A673 (cell line): ENCODE data around the gene B4GALNT4. TPM values are rescaled to one million over a fixed set of nuclear protein-coding genes. Genes with fewer than 3 reads are reported as not detected.

Experiments used
- BruUV-seq: library from RNA; stranded (reverse); fragments of 400-500 nt; replicated peaks from 2 replicates; lab custom pipeline; 2021; lab: Mats Ljungman, UMichigan
- CTCF ChIA-PET: fragments of 300-600 bp; sonication (Branson Sonifier 250); formaldehyde crosslinking; loops from one replicate; lab custom pipeline; 2022; ENCODE audit warnings: antibody characterized with exemption; lab: Charles Lee
- POLR2A ChIA-PET: fragments of 300-600 bp; sonication (Branson Sonifier 250); formaldehyde crosslinking; loops from one replicate; lab custom pipeline; 2022; ENCODE audit warnings: antibody characterized with exemption; ENCODE audit not compliant: low non-redundant PET; lab: Charles Lee
- DNase-seq: peaks from one replicate; pipeline ENCODE4 v3.0.0-alpha.2; 2015; ENCODE audit warnings: low spot score
- H3K27ac ChIP-seq: fragments of 200-600 bp; sonication (generic); 2 replicates; pipeline ENCODE4 v1.5.1; 2016; ENCODE audit warnings: mixed run types, low read depth, mild to moderate bottlenecking, mixed read lengths, antibody characterized with exemption, low read length; ENCODE audit not compliant: poor library complexity, severe bottlenecking
- H3K27me3 ChIP-seq: fragments of 200-600 bp; sonication (generic); replicated peaks from 2 replicates; pipeline ENCODE4 v1.6.1; 2017; ENCODE audit warnings: mixed run types, low read depth, mild to moderate bottlenecking, mixed read lengths, antibody characterized with exemption, low read length; ENCODE audit not compliant: insufficient read depth, poor library complexity
- H3K36me3 ChIP-seq: fragments of 200-600 bp; sonication (generic); 2 replicates; pipeline ENCODE4 v1.6.1; 2016; ENCODE audit warnings: mixed run types, mild to moderate bottlenecking, mixed read lengths, antibody characterized with exemption, low read length; ENCODE audit not compliant: insufficient read depth, poor library complexity, severe bottlenecking
- H3K4me1 ChIP-seq: fragments of 200-600 bp; sonication (generic); 2 replicates; pipeline ENCODE4 v1.6.1; 2017; ENCODE audit warnings: mixed run types, mild to moderate bottlenecking, mixed read lengths, antibody characterized with exemption, low read length; ENCODE audit not compliant: insufficient read depth, poor library complexity, severe bottlenecking
- H3K4me3 ChIP-seq: fragments of 200-600 bp; sonication (generic); 2 replicates; pipeline ENCODE4 v1.5.1; 2016; ENCODE audit warnings: low read depth, mixed run types, mild to moderate bottlenecking, mixed read lengths, low read length; ENCODE audit not compliant: poor library complexity, severe bottlenecking
- H3K9me3 ChIP-seq: fragments of 200-600 bp; sonication (generic); 2 replicates; pipeline ENCODE4 v1.6.1; 2016; ENCODE audit warnings: mixed run types, low read depth, mild to moderate bottlenecking, mixed read lengths, antibody characterized with exemption, low read length; ENCODE audit not compliant: poor library complexity, severe bottlenecking
- EZH2 ChIP-seq: fragments of 200-600 bp; sonication (generic); IDR thresholded peaks from 2 replicates; pipeline ENCODE4 v1.6.1; 2017; ENCODE audit warnings: borderline replicate concordance, low read depth, mild to moderate bottlenecking, mixed read lengths, antibody characterized with exemption, low read length; ENCODE audit not compliant: poor library complexity, severe bottlenecking
- intact Hi-C: fragments of 100-400 bp; cut with micrococcal nuclease; formaldehyde crosslinking; loops from one replicate; pipeline ENCODE4 v1.10.0; 2022; ENCODE audit not compliant: unreplicated experiment
- total RNA-seq: library from RNA; stranded (reverse); gene quantifications from 2 replicates; pipeline ENCODE4 v1.2.3, GENCODE V29; 2021
- TF ChIP-seq, protein P1 (sequence below): fragments of 300-800, 200-600 bp; sonication (generic); conservative IDR thresholded peaks from 2 replicates; pipeline ENCODE4 v1.5.1; 2017; ENCODE audit warnings: low read depth, mild to moderate bottlenecking, antibody characterized with exemption, low read length, moderate library complexity, mixed read lengths

The B4GALNT4 gene
- total RNA-seq, 1 experiment from 2014 or later, result 19.0 TPM

DNA sequence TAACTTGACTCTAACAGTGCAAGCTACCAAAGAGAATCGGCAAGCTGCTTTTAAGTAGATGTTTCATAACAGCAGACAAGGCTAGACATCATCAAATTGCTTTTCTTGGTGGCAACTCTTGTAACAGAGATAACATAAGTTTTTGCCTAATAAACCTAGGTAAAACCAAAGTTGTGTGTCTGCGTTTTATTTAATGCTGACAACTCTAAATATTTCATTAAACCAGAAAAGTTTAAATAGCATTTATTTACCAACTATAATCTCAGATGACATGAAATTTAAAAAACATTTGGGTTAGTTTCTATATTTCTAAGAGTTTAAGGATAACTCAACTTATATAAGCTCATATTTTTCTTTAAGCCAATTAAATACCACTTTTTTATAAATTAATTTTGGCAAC, 29.3 kb upstream of the B4GALNT4 start:
- Histone ChIP-seq H3K9me3 (no peaks in the 10 kb centered on the region), H3K4me3 (no peak overlapping the region), H3K27ac (no peak overlapping the region), H3K36me3 (no peaks in the 10 kb centered on the region), H3K4me1 (peaks cover 10% of the 10 kb centered on the region), H3K27me3 (no peaks in the 10 kb centered on the region)
- intact Hi-C loops, result no loop called here
- TF ChIP-seq EZH2, result no peak
- TF ChIP-seq, protein P1, sequence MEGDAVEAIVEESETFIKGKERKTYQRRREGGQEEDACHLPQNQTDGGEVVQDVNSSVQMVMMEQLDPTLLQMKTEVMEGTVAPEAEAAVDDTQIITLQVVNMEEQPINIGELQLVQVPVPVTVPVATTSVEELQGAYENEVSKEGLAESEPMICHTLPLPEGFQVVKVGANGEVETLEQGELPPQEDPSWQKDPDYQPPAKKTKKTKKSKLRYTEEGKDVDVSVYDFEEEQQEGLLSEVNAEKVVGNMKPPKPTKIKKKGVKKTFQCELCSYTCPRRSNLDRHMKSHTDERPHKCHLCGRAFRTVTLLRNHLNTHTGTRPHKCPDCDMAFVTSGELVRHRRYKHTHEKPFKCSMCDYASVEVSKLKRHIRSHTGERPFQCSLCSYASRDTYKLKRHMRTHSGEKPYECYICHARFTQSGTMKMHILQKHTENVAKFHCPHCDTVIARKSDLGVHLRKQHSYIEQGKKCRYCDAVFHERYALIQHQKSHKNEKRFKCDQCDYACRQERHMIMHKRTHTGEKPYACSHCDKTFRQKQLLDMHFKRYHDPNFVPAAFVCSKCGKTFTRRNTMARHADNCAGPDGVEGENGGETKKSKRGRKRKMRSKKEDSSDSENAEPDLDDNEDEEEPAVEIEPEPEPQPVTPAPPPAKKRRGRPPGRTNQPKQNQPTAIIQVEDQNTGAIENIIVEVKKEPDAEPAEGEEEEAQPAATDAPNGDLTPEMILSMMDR, result no peak
- no peak for DNase-seq
- POLR2A ChIA-PET, result no interaction called here
- CTCF ChIA-PET, result no interaction called here
- BruUV-seq, result no TSS peak

DNA sequence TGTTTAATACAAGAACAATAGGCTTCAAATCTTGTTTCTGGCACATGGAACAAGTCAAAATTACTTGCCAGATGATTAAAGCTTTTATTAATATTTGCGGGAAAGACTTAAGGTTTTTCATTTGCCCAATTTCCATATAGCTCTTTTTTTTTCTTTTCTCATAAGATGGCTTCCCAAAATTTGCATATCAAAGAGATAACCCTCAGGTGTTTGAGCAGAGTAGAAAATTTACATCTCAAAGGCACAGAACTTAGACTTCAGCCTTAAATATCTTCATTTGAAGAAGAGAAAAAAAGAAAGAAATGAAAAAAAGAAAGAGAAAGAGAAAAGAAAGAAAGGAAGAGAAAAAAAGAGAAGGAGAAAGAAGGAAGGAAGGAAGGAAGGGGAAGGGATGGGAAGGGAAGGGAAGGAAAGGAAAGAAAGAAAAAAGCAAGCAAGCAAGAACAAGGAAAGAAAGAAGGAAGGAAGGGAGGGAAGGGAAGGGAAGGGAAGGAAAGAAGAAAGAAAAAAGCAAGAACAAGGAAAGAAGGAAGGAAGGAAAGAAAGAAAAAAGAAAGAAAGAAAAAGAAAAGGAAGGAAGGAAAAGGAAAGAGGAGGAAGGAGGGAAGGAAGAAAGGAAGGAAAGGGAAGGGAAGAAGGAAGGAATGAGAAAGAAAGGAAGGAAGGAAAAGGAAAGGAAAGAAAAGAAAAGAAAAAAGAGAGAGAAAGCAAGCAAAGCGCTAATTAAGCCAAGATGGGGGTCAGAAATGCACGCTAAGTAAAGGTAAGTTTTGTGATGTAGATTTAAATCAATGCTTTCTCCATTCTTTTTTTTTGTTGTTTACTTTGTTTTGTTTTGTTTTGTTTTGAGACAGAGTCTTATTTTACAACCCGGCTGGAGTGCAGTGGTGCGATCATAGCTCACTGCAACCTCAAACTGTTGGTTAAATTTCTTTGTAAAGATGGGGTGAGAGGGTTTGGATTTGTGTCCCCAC, 28.5 kb upstream of the B4GALNT4 start:
- peaks cover 5% of the 10 kb centered on the region for H3K4me1 ChIP-seq
- H3K27me3 ChIP-seq, result no peaks in the 10 kb centered on the region
- BruUV-seq, result no TSS peak
- no peaks in the 10 kb centered on the region for H3K36me3 ChIP-seq
- POLR2A ChIA-PET, result no interaction called here
- no peaks in the 10 kb centered on the region for H3K9me3 ChIP-seq
- no peak overlapping the region for H3K4me3 ChIP-seq
- no peak for DNase-seq
- H3K27ac ChIP-seq, result no peak overlapping the region
- CTCF ChIA-PET, result no interaction called here
- intact Hi-C loops, result no loop called here
- TF ChIP-seq EZH2, result no peak
- TF ChIP-seq, protein P1, result no peak

DNA sequence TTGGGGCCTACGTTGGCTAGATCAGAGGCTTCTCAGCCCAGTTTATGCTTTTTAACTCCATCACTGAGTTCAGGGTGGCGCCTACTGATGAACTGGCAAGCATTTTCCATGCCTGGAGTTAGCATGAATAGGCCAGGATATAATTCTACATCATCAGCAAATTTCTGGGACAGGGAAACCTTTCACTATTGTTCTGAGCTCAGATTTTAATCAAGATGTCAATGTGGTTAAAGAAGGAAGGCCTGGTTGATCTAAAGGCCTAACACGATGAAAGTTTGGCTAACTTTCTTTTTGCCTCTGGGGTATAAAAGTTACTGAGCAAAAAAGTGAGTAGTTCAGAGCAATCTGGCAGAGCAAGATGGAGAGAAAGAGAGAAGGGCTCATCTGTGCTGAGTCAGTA, 27.0 kb upstream of the B4GALNT4 start:
- Histone ChIP-seq H3K4me1 (no peaks in the 10 kb centered on the region), H3K27ac (no peak overlapping the region), H3K36me3 (no peaks in the 10 kb centered on the region), H3K9me3 (no peaks in the 10 kb centered on the region), H3K4me3 (no peak overlapping the region), H3K27me3 (no peaks in the 10 kb centered on the region)
- no peak for DNase-seq
- TF ChIP-seq, protein P1, result no peak
- no peak for TF ChIP-seq EZH2
- no TSS peak for BruUV-seq
- intact Hi-C loops, result no loop called here
- CTCF ChIA-PET, result no interaction called here
- POLR2A ChIA-PET, result no interaction called here
